Stimulated activated CD8-positive, alpha-beta memory T cell treated with anti-CD3 and anti-CD28 coated beads, Interleukin-12 subunit alpha, Interleukin-12 subunit beta, amount 100 ng/mL, for 24 hours (primary cell): Measurements from ENCODE around the gene SMYD3.

Experiments
- DNase-seq: peaks from one replicate; pipeline ENCODE4 v3.0.0-alpha.2; 2020; ENCODE audit errors: extremely low read depth

Gene SMYD3

GRCh38 chr1:245873883-245874671 lies 633.0 kb downstream of the SMYD3 start:
- DNase-seq: no peak

- no peak for DNase-seq
These were observed 634.0 kb downstream of the SMYD3 start for GRCh38 chr1:245873068-245873467.

- no peak for DNase-seq
These were observed 634.6 kb downstream of the SMYD3 start for GRCh38 chr1:245872475-245872874.

GRCh38 chr1:245871915-245872314 lies 635.2 kb downstream of the SMYD3 start:
- no peak for DNase-seq

- no peak for DNase-seq
These were observed 635.9 kb downstream of the SMYD3 start for GRCh38 chr1:245871191-245871590.

GRCh38 chr1:245870698-245871097 lies 636.4 kb downstream of the SMYD3 start:
- no peak for DNase-seq

- no peak for DNase-seq
These were observed 637.2 kb downstream of the SMYD3 start for GRCh38 chr1:245869847-245870246.

- DNase-seq: no peak
These were observed 639.3 kb downstream of the SMYD3 start for GRCh38 chr1:245867738-245868137.

GRCh38 chr1:245864872-245865271 lies 642.2 kb downstream of the SMYD3 start:
- DNase-seq: no peak

GRCh38 chr1:245863566-245864184 lies 643.4 kb downstream of the SMYD3 start:
- no peak for DNase-seq

- DNase-seq: no peak
These were observed 644.1 kb downstream of the SMYD3 start for GRCh38 chr1:245862812-245863540.

GRCh38 chr1:245860657-245861544 lies 646.2 kb downstream of the SMYD3 start:
- no peak for DNase-seq

GRCh38 chr1:245859493-245860114 lies 647.5 kb downstream of the SMYD3 start:
- no peak for DNase-seq

- DNase-seq: no peak
These were observed 648.2 kb downstream of the SMYD3 start for GRCh38 chr1:245858722-245859492.

- DNase-seq: no peak
These were observed 648.9 kb downstream of the SMYD3 start for GRCh38 chr1:245858022-245858721.

- no peak for DNase-seq
These were observed 650.0 kb downstream of the SMYD3 start for GRCh38 chr1:245856944-245857531.

GRCh38 chr1:245855846-245856730 lies 651.0 kb downstream of the SMYD3 start:
- no peak for DNase-seq

GRCh38 chr1:245853291-245853690 lies 653.8 kb downstream of the SMYD3 start:
- DNase-seq: no peak
